DOHH2 (cell line): ENCODE measurements around the gene KCNJ4.

Source experiments
- H3F3A ChIP-seq: fragments of 200-600 bp; sonication (generic), shearing (Covaris generic); 2 replicates; pipeline ENCODE4 v1.6.0; 2016; ENCODE audit warnings: antibody characterized with exemption, mild to moderate bottlenecking; ENCODE audit not compliant: control insufficient read depth, insufficient read depth
- H3K27ac ChIP-seq: fragments of 200-600 bp; sonication (generic); 2 replicates; pipeline ENCODE4 v1.5.1; 2014; ENCODE audit warnings: low read depth, mild to moderate bottlenecking, low read length, moderate library complexity
- H3K27me3 ChIP-seq: fragments of 200-600 bp; sonication (generic); 2 replicates; pipeline ENCODE4 v1.6.1; 2014; ENCODE audit warnings: mild to moderate bottlenecking, low read length, mixed read lengths; ENCODE audit not compliant: control insufficient read depth
- H3K36me3 ChIP-seq: fragments of 200-600 bp; sonication (generic); 2 replicates; pipeline ENCODE4 v1.6.1; 2014; ENCODE audit warnings: mild to moderate bottlenecking, low read length, moderate library complexity, mixed read lengths; ENCODE audit not compliant: control insufficient read depth
- H3K4me1 ChIP-seq: fragments of 200-600 bp; sonication (generic); 2 replicates; pipeline ENCODE4 v1.6.1; 2014; ENCODE audit warnings: mild to moderate bottlenecking, low read length, mixed read lengths; ENCODE audit not compliant: control insufficient read depth
- H3K4me2 ChIP-seq: fragments of 200-600 bp; sonication (generic); 2 replicates; pipeline ENCODE4 v1.6.0; 2014; ENCODE audit warnings: mild to moderate bottlenecking, low read length, moderate library complexity
- H3K4me3 ChIP-seq: fragments of 200-600 bp; sonication (generic); 2 replicates; pipeline ENCODE4 v1.5.1; 2014; ENCODE audit warnings: mild to moderate bottlenecking, low read length, mixed read lengths
- H3K79me2 ChIP-seq: fragments of 200-600 bp; sonication (generic); 2 replicates; pipeline ENCODE4 v1.6.1; 2014; ENCODE audit warnings: mild to moderate bottlenecking, low read length, mixed read lengths; ENCODE audit not compliant: control insufficient read depth
- H3K9me2 ChIP-seq: fragments of 200-600 bp; sonication (generic); replicated peaks from 2 replicates; pipeline ENCODE4 v1.6.1; 2014; ENCODE audit warnings: mild to moderate bottlenecking, low read length, mixed read lengths; ENCODE audit not compliant: control insufficient read depth
- H3K9me3 ChIP-seq: fragments of 200-600 bp; sonication (generic); 2 replicates; pipeline ENCODE4 v1.6.1; 2014; ENCODE audit warnings: antibody characterized with exemption, low read length, mixed read lengths; ENCODE audit not compliant: control insufficient read depth, insufficient read depth
- H4K20me1 ChIP-seq: fragments of 200-600 bp; sonication (generic); 2 replicates; pipeline ENCODE4 v1.6.0; 2014; ENCODE audit warnings: low read depth, mild to moderate bottlenecking, antibody characterized with exemption, low read length, moderate library complexity; ENCODE audit not compliant: control insufficient read depth, insufficient read depth
- CTCF ChIP-seq: fragments of 200-600 bp; sonication (generic); IDR thresholded peaks from one replicate; pipeline ENCODE4 v1.5.1; 2014; ENCODE audit warnings: antibody characterized with exemption, mild to moderate bottlenecking, low read depth, low read length; ENCODE audit not compliant: poor library complexity, severe bottlenecking
- EZH2phosphoT487 ChIP-seq: fragments of 200-600 bp; sonication (generic); IDR thresholded peaks from 2 replicates; pipeline ENCODE4 v1.6.1; 2017; ENCODE audit warnings: borderline replicate concordance, mild to moderate bottlenecking, antibody characterized with exemption, low read length, moderate library complexity, mixed read lengths

Gene KCNJ4

DNA sequence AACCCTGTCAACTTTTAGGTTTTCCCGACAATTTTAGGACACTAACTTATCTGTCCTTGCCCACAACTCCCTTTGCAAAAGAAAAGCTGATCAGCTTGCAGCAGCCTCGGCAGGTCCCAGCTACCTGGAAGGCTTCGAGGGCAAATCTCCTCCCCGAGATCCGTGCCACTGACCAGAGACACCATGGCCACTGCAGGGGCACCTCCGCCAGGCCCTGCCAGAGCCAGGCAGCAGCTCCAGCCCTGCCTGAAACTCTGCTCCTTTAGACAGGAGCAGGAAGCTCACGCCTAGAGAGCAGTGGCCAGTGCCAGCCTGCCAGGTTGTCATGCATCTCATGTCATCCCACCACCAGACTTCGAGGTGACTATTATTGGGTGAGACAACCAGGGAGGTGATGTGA is 21.1 kb downstream of the KCNJ4 start:
- no peaks in the 10 kb centered on the region for H3K9me2 ChIP-seq
- no peak overlapping the region for H3K4me3 ChIP-seq
- no peaks in the 10 kb centered on the region for H3K79me2 ChIP-seq
- no peaks in the 10 kb centered on the region for H3K4me1 ChIP-seq
- no peaks in the 10 kb centered on the region for H4K20me1 ChIP-seq
- no peaks in the 10 kb centered on the region for H3K36me3 ChIP-seq
- 0 out of 2 replicates have a peak, but pooled peaks cover 2% of the 10 kb centered on the region for H3K27me3 ChIP-seq
- no peak overlapping the region for H3K4me2 ChIP-seq
- TF ChIP-seq CTCF (no peak), EZH2phosphoT487 (no peak)
- H3K27ac ChIP-seq: no peak overlapping the region
- no peaks in the 10 kb centered on the region for H3K9me3 ChIP-seq
- no peaks in the 10 kb centered on the region for H3F3A ChIP-seq

DNA sequence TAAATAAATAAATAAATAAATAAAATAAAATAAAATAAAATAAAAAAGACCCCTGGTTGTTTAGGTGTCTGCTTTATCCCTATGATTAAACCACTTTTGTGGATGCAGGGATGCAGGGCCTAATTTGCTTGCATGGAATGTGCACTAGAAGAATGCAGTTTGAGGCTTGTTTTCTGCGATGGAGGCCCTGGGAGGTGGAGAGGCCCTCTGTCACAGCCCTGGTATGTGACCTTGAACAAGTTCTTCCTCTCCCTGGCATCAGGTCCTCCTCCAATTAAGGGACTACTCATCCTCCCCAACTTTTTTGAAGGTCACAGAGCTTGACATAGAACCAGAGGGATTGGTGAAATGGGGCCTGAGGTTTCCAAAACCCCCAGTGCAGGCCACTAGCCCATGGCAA is 22.7 kb downstream of the KCNJ4 start:
- H3K4me1 ChIP-seq: no peaks in the 10 kb centered on the region
- H3K9me2 ChIP-seq: no peaks in the 10 kb centered on the region
- TF ChIP-seq EZH2phosphoT487 (no peak), CTCF (no peak)
- H3K36me3 ChIP-seq: no peaks in the 10 kb centered on the region
- 0 out of 2 replicates have a peak, but pooled peaks cover 2% of the 10 kb centered on the region for H3K27me3 ChIP-seq
- H3F3A ChIP-seq: no peaks in the 10 kb centered on the region
- no peaks in the 10 kb centered on the region for H3K9me3 ChIP-seq
- no peak overlapping the region for H3K4me3 ChIP-seq
- H3K27ac ChIP-seq: no peak overlapping the region
- H3K79me2 ChIP-seq: no peaks in the 10 kb centered on the region
- no peak overlapping the region for H3K4me2 ChIP-seq
- H4K20me1 ChIP-seq: no peaks in the 10 kb centered on the region

DNA sequence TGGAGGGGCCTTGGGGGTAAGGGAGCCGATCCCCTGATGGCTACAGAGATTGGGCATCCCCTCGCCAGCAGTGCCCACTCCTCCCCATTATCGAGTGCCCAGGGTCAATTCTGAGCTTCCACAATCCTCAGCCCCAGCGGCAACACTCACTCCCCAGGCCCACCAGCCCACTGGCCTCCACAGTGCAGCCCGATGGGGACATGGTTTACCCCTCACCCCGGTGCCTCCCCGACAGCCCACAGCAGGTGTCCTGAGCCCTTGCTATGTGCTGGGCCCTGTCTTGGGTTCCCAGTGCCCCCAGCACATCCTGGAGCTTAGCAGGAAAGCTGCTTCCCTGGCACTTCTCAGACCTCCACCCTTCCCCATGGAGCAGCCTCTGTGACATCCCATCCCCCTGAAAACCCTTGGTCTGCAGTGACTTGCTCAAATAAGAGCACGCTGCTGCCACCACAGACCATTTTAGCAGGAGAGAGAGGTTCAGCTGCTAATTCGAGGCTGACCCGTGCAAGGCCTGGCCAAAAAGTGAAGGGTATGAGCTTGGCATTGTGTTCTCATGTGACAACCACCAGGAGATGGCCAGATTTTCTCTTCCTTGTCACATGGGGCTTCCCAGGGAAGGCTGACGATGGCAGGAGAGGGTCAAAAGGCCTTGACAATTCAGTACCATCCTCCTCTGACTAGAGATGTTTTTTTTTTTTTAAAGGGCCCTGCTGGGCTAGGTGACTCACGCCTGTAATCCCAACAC is 23.6 kb downstream of the KCNJ4 start:
- Histone ChIP-seq H3K36me3 (no peaks in the 10 kb centered on the region), H3K4me2 (no peak overlapping the region), H3K9me3 (no peaks in the 10 kb centered on the region), H3K27ac (no peak overlapping the region), H3K9me2 (no peaks in the 10 kb centered on the region), H4K20me1 (no peaks in the 10 kb centered on the region), H3F3A (no peaks in the 10 kb centered on the region), H3K79me2 (no peaks in the 10 kb centered on the region), H3K27me3 (0 out of 2 replicates have a peak, but pooled peaks cover 2% of the 10 kb centered on the region), H3K4me3 (no peak overlapping the region), H3K4me1 (no peaks in the 10 kb centered on the region)
- TF ChIP-seq CTCF (no peak), EZH2phosphoT487 (no peak)
